ENCODE results near the gene TEX48.

The TEX48 gene

GRCh38 chr9:114666401-114666800 is 15.6 kb downstream of the TEX48 start:
- DNase-seq = no peak

- no peak for DNase-seq
These were observed 17.8 kb downstream of the TEX48 start for GRCh38 chr9:114664181-114664580.

GRCh38 chr9:114662081-114662989 is 19.7 kb downstream of the TEX48 start:
- peak; percentile 53 for DNase-seq

GRCh38 chr9:114657705-114658104 is 24.3 kb downstream of the TEX48 start, which contains the start of gene TEX53:
Gene TEX53, minus strand, starts transcription at chr9:114657805. Its CDS starts 31 bp downstream, at chr9:114657774.
- no peak for DNase-seq

GRCh38 chr9:114656301-114656700 is 25.7 kb downstream of the TEX48 start:
- no peak for DNase-seq

GRCh38 chr9:114655689-114656088 is 26.3 kb downstream of the TEX48 start:
- no peak for DNase-seq

- peak; percentile 80 for DNase-seq
These were observed 28.3 kb downstream of the TEX48 start for GRCh38 chr9:114653556-114654159.

- DNase-seq = no peak
These were observed 29.0 kb downstream of the TEX48 start for GRCh38 chr9:114652776-114653555.

- no peak for DNase-seq
These were observed 38.1 kb downstream of the TEX48 start for GRCh38 chr9:114643896-114644295.

- DNase-seq = no peak
These were observed 39.0 kb downstream of the TEX48 start for GRCh38 chr9:114643001-114643400.

GRCh38 chr9:114641967-114642366 is 40.0 kb downstream of the TEX48 start:
- no peak for DNase-seq

GRCh38 chr9:114638404-114638803 is 43.6 kb downstream of the TEX48 start:
- no peak for DNase-seq

GRCh38 chr9:114634387-114634786 is 47.6 kb downstream of the TEX48 start:
- no peak for DNase-seq

- no peak for DNase-seq
These were observed 48.4 kb downstream of the TEX48 start for GRCh38 chr9:114633438-114634089.

- DNase-seq = no peak
These were observed 50.8 kb downstream of the TEX48 start for GRCh38 chr9:114631166-114631565.

- DNase-seq = no peak
These were observed 52.4 kb downstream of the TEX48 start for GRCh38 chr9:114629563-114630090.

GRCh38 chr9:114627553-114627952 is 54.4 kb downstream of the TEX48 start:
- no peak for DNase-seq

- DNase-seq = no peak
These were observed 55.5 kb downstream of the TEX48 start for GRCh38 chr9:114626415-114627020.

GRCh38 chr9:114624677-114625076 is 57.3 kb downstream of the TEX48 start:
- DNase-seq = no peak

- no peak for DNase-seq
These were observed 59.9 kb downstream of the TEX48 start for GRCh38 chr9:114621975-114622609.

GRCh38 chr9:114621561-114621960 is 60.4 kb downstream of the TEX48 start:
- DNase-seq = no peak

All from right forelimb (tissue), 1 donor.